Osteocyte (in vitro differentiated cells): ENCODE results near the gene MLC1. TPM values are rescaled to one million over a fixed set of nuclear protein-coding genes. Genes with fewer than 3 reads are reported as not detected.

Source experiments
- DNase-seq: peaks from one replicate; pipeline ENCODE4 v3.0.0; 2021; ENCODE audit warnings: mixed read lengths; ENCODE audit not compliant: unreplicated experiment; ENCODE audit errors: extremely low spot score
- H3K27ac Mint-ChIP-seq: one replicate; pipeline ENCODE4 v1.8.0; 2021; ENCODE audit warnings: mild to moderate bottlenecking, mixed read lengths; ENCODE audit not compliant: unreplicated experiment
- H3K27me3 Mint-ChIP-seq: one replicate; pipeline ENCODE4 v1.8.0; 2021; ENCODE audit warnings: mixed read lengths; ENCODE audit not compliant: unreplicated experiment
- H3K36me3 Mint-ChIP-seq: one replicate; pipeline ENCODE4 v1.8.0; 2021; ENCODE audit warnings: mixed read lengths; ENCODE audit not compliant: unreplicated experiment
- H3K4me1 Mint-ChIP-seq: one replicate; pipeline ENCODE4 v1.8.0; 2021; ENCODE audit warnings: mixed read lengths; ENCODE audit not compliant: unreplicated experiment
- H3K4me3 Mint-ChIP-seq: one replicate; pipeline ENCODE4 v1.8.0; 2021; ENCODE audit warnings: mild to moderate bottlenecking, moderate library complexity, mixed read lengths; ENCODE audit not compliant: unreplicated experiment
- H3K9me3 Mint-ChIP-seq: one replicate; pipeline ENCODE4 v1.8.0; 2021; ENCODE audit warnings: mixed read lengths; ENCODE audit not compliant: unreplicated experiment
- CTCF ChIP-seq: fragments of 200-600 bp; sonication (generic); IDR thresholded peaks from 2 replicates; pipeline ENCODE4 v1.5.0; 2021; ENCODE audit warnings: antibody characterized with exemption, mild to moderate bottlenecking, moderate library complexity
- total RNA-seq: library from RNA; stranded (reverse); gene quantifications from 2 replicates; pipeline ENCODE4 v1.2.1, GENCODE V29; 2021

Gene MLC1
- total RNA-seq, 1 donor from 2014 or later, result not detected

- Mint-ChIP-seq H3K36me3 (no peaks in the 10 kb centered on the region), H3K9me3 (no peaks in the 10 kb centered on the region), H3K27ac (no peak overlapping the region), H3K4me3 (no peak overlapping the region), H3K4me1 (peaks cover 4% of the 10 kb centered on the region), H3K27me3 (peaks cover 21% of the 10 kb centered on the region)
- TF ChIP-seq CTCF, result no peak
- no peak for DNase-seq
These were observed 3.0 kb downstream of the MLC1 start for GRCh38 chr22:50082197-50082715.

- Mint-ChIP-seq H3K4me1 (peaks cover 4% of the 10 kb centered on the region), H3K27me3 (peaks cover 19% of the 10 kb centered on the region), H3K4me3 (no peak overlapping the region), H3K9me3 (no peaks in the 10 kb centered on the region), H3K36me3 (no peaks in the 10 kb centered on the region), H3K27ac (no peak overlapping the region)
- no peak for TF ChIP-seq CTCF
- DNase-seq, result no peak
These were observed 3.6 kb downstream of the MLC1 start for GRCh38 chr22:50081426-50082196.

GRCh38 chr22:50080077-50080465 lies 5.2 kb downstream of the MLC1 start:
- H3K4me3 Mint-ChIP-seq, result no peak overlapping the region
- H3K4me1 Mint-ChIP-seq, result peaks cover under 1% of the 10 kb centered on the region
- TF ChIP-seq CTCF, result no peak
- no peaks in the 10 kb centered on the region for H3K9me3 Mint-ChIP-seq
- H3K27ac Mint-ChIP-seq, result no peak overlapping the region
- H3K36me3 Mint-ChIP-seq, result no peaks in the 10 kb centered on the region
- no peak for DNase-seq
- H3K27me3 Mint-ChIP-seq, result peaks cover 19% of the 10 kb centered on the region

- no peak overlapping the region for H3K4me3 Mint-ChIP-seq
- H3K27ac Mint-ChIP-seq, result no peak overlapping the region
- no peak for TF ChIP-seq CTCF
- no peaks in the 10 kb centered on the region for H3K4me1 Mint-ChIP-seq
- H3K27me3 Mint-ChIP-seq, result peaks cover 15% of the 10 kb centered on the region
- no peaks in the 10 kb centered on the region for H3K9me3 Mint-ChIP-seq
- H3K36me3 Mint-ChIP-seq, result no peaks in the 10 kb centered on the region
- no peak for DNase-seq
These were observed 6.5 kb downstream of the MLC1 start for GRCh38 chr22:50078761-50079160.

GRCh38 chr22:50078246-50078645 lies 7.0 kb downstream of the MLC1 start:
- H3K4me3 Mint-ChIP-seq, result no peak overlapping the region
- H3K4me1 Mint-ChIP-seq, result no peaks in the 10 kb centered on the region
- DNase-seq, result no peak
- H3K9me3 Mint-ChIP-seq, result no peaks in the 10 kb centered on the region
- no peaks in the 10 kb centered on the region for H3K36me3 Mint-ChIP-seq
- no peak for TF ChIP-seq CTCF
- H3K27me3 Mint-ChIP-seq, result peaks cover 15% of the 10 kb centered on the region
- H3K27ac Mint-ChIP-seq, result no peak overlapping the region
